Lung (tissue), 12 donors: Measurements from ENCODE around the gene CARD8. TPM values are rescaled to one million over a fixed set of nuclear protein-coding genes. Genes with fewer than 3 reads are reported as not detected.
A peak's percentile ranks its signal among the peaks of the same experiment; 100 is the strongest.

ENCODE experiments used
- ATAC-seq: fragments of 200-7000 bp; cut with Tn5 transposase; one replicate; pipeline ENCODE4 v1.9.1; 2020; ENCODE audit warnings: moderate number of reproducible peaks; ENCODE audit not compliant: insufficient read depth, low FRiP score
- DNase-seq, 3 donors: peaks; one replicate each; pipeline ENCODE4 v3.0.0-alpha.2; 2013 to 2017
- H3K27ac ChIP-seq, 2 donors: one replicate each; pipeline ENCODE4 v1.5.1; 2013; ENCODE audit warnings: mild to moderate bottlenecking in 2 of 2, moderate library complexity in 2 of 2, control low read depth in 1 of 2, inconsistent platforms in 1 of 2, low read depth in 1 of 2, low read length in 1 of 2
- H3K27me3 ChIP-seq, 3 donors: one replicate each; pipeline ENCODE4 v1.5.1; 2013; ENCODE audit warnings: low read length in 2 of 3; ENCODE audit not compliant: control insufficient read depth in 3 of 3, insufficient read depth in 3 of 3
- H3K36me3 ChIP-seq, 4 donors: one replicate each; pipeline ENCODE4 v1.5.1; 2013; ENCODE audit warnings: low read length in 4 of 4, mild to moderate bottlenecking in 1 of 4, moderate library complexity in 1 of 4; ENCODE audit not compliant: control insufficient read depth in 4 of 4, insufficient read depth in 4 of 4
- H3K4me1 ChIP-seq, 5 donors: one replicate each; pipeline ENCODE4 v1.5.1; 2013; ENCODE audit warnings: low read length in 5 of 5, mild to moderate bottlenecking in 2 of 5, moderate library complexity in 1 of 5; ENCODE audit not compliant: control insufficient read depth in 5 of 5, insufficient read depth in 5 of 5
- H3K4me3 ChIP-seq: one replicate; pipeline ENCODE4 v1.5.1; 2013; ENCODE audit warnings: mild to moderate bottlenecking, control low read depth, moderate library complexity
- H3K9ac ChIP-seq, 2 donors: one replicate each; pipeline ENCODE4 v1.5.1; 2013; ENCODE audit warnings: low read length in 2 of 2, control low read depth in 1 of 2; ENCODE audit not compliant: insufficient read depth in 1 of 2
- H3K9me3 ChIP-seq, 4 donors: one replicate each; pipeline ENCODE4 v1.5.1; 2013; ENCODE audit warnings: low read length in 3 of 4, mild to moderate bottlenecking in 1 of 4, moderate library complexity in 1 of 4; ENCODE audit not compliant: control insufficient read depth in 4 of 4, insufficient read depth in 3 of 4
- CTCF ChIP-seq: IDR thresholded peaks from 2 replicates; pipeline ENCODE4 v1.5.1; 2012; ENCODE audit warnings: mild to moderate bottlenecking; ENCODE audit errors: control extremely low read depth, extremely low read depth
- WGBS, 2 donors: extraction: QIAGEN DNeasy Blood & Tissue Kit; methylation state at CpG; one replicate each; pipeline ENCODE4 v1.1.7; 2013; 5-methylcytosine and 5-hydroxymethylcytosine counted together
- polyA plus RNA-seq, 2 donors: library from polyadenylated mRNA; stranded (reverse); fragments of 200-250 nt; gene quantifications; one replicate each; pipeline ENCODE4 v1.2.1, GENCODE V29; 2013
- total RNA-seq, 2 donors: library from RNA; depleted of rRNA in 1 of 2; stranded (reverse); fragments of >200 nt in 1 of 2; gene quantifications; one replicate each; pipeline ENCODE4 v1.2.1, GENCODE V29; 2014 to 2021
- donor health status: control.
- donor health status: control.
- donor health status: Bipolar disorder and iron deficiency.
- donor health status: healthy.
- donor health status: DM: yes; HTN: yes; CAD: no.

Gene CARD8
- total and polyA plus RNA-seq, 4 donors = 43.0 to 114 (median 53.2) TPM

- ATAC-seq (peak; percentile 80), DNase-seq (peak; percentile 48 to 80 (median 59))
- Histone ChIP-seq H3K36me3 (peaks cover 0 to 15% (median 8%) of the 10 kb centered on the region in 4 donors), H3K9ac (no peak overlapping the region), H3K4me3 (no peak overlapping the region), H3K27me3 (no peaks in the 10 kb centered on the region), H3K9me3 (no peaks in the 10 kb centered on the region), H3K4me1 (peaks cover 3 to 9% (median 7%) of the 10 kb centered on the region in 5 donors), H3K27ac (peak overlapping the region; percentile 92 to 97)
- no peak for TF ChIP-seq CTCF
- WGBS, 2 donors = 0 to 5% methylated on average over 6 to 15 of the region's 15 CpGs
These were observed 86.2 kb downstream of the CARD8 start for GRCh38 chr19:48169578-48169938.

- H3K4me3 ChIP-seq = no peak overlapping the region
- no peak for TF ChIP-seq CTCF
- DNase-seq = no peak
- WGBS, 2 donors = 86 to 98% methylated on average over 5 of the region's 5 CpGs
- no peak overlapping the region for H3K9ac ChIP-seq
- ATAC-seq = no peak
- H3K4me1 ChIP-seq = peaks cover 3 to 9% (median 7%) of the 10 kb centered on the region in 5 donors
- H3K27ac ChIP-seq = no peak overlapping the region
- H3K36me3 ChIP-seq = peaks cover 0 to 8% (median 2%) of the 10 kb centered on the region in 4 donors
- no peaks in the 10 kb centered on the region for H3K9me3 ChIP-seq
- no peaks in the 10 kb centered on the region for H3K27me3 ChIP-seq
These were observed 87.0 kb downstream of the CARD8 start for GRCh38 chr19:48168689-48169088.

- Histone ChIP-seq H3K27me3 (no peaks in the 10 kb centered on the region), H3K4me3 (no peak overlapping the region), H3K9ac (no peak overlapping the region), H3K4me1 (no peaks in the 10 kb centered on the region), H3K9me3 (no peaks in the 10 kb centered on the region), H3K36me3 (peaks cover 0 to 17% (median 12%) of the 10 kb centered on the region in 4 donors), H3K27ac (no peak overlapping the region)
- no peak for TF ChIP-seq CTCF
- ATAC-seq (no peak), DNase-seq (no peak)
- 88 to 94% methylated on average over 12 of the region's 12 CpGs for WGBS, 2 donors
These were observed 97.4 kb downstream of the CARD8 start for GRCh38 chr19:48158210-48158790.

Other genes starting within 250 kb of the CARD8 start
- not detected for gene CABP5, start 211.8 kb downstream of the CARD8 start, total RNA-seq
- gene CABP5, start 211.8 kb downstream of the CARD8 start, polyA plus RNA-seq = under 1 TPM; 0.07 to 0.14 TPM
- 10 to 100 TPM in 1 of 2 donors, 1 to 10 TPM in 1; 6.4 to 21.6 TPM for gene PLA2G4C, start 145.1 kb downstream of the CARD8 start, total RNA-seq
- gene PLA2G4C, start 145.1 kb downstream of the CARD8 start, polyA plus RNA-seq = 10 to 100 TPM in 1 of 2 donors, 1 to 10 TPM in 1; 8.3 to 12.0 TPM
- gene LIG1, start 85.6 kb downstream of the CARD8 start, total RNA-seq = 10 to 100 TPM; 23.9 to 26.7 TPM
- gene LIG1, start 85.6 kb downstream of the CARD8 start, polyA plus RNA-seq = 10 to 100 TPM; 10.6 to 40.5 TPM
- 1 to 10 TPM; 4.3 to 7.6 TPM for gene ZSWIM9, start 85.2 kb downstream of the CARD8 start, total RNA-seq
- gene ZSWIM9, start 85.2 kb downstream of the CARD8 start, polyA plus RNA-seq = 1 to 10 TPM; 3.4 to 4.2 TPM
- gene ZNF114, start 14.2 kb upstream of the CARD8 start, total RNA-seq = 1 to 10 TPM; 1.5 to 4.1 TPM
- under 1 TPM; 0.37 to 0.63 TPM for gene ZNF114, start 14.2 kb upstream of the CARD8 start, polyA plus RNA-seq
- gene EMP3, start 69.6 kb upstream of the CARD8 start, total RNA-seq = 100 to 1,000 TPM in 1 of 2 donors, 10 to 100 TPM in 1; 36.9 to 189 TPM
- 100 to 1,000 TPM; 256 to 276 TPM for gene EMP3, start 69.6 kb upstream of the CARD8 start, polyA plus RNA-seq
- 10 to 100 TPM; 10.9 to 12.3 TPM for gene TMEM143, start 108.0 kb upstream of the CARD8 start, total RNA-seq
- gene TMEM143, start 108.0 kb upstream of the CARD8 start, polyA plus RNA-seq = 1 to 10 TPM; 4.1 to 7.6 TPM
- gene SYNGR4, start 108.5 kb upstream of the CARD8 start, total RNA-seq = not detected
- not detected for gene SYNGR4, start 108.5 kb upstream of the CARD8 start, polyA plus RNA-seq
- gene KDELR1, start 135.6 kb upstream of the CARD8 start, total RNA-seq = 100 to 1,000 TPM; 101 to 142 TPM
- gene KDELR1, start 135.6 kb upstream of the CARD8 start, polyA plus RNA-seq = 100 to 1,000 TPM; 108 to 156 TPM
- 1 to 10 TPM in 1 of 2 donors, under 1 TPM in 1; 0.54 to 1.0 TPM for gene GRIN2D, start 137.8 kb upstream of the CARD8 start, total RNA-seq
- gene GRIN2D, start 137.8 kb upstream of the CARD8 start, polyA plus RNA-seq = under 1 TPM; 0.26 to 0.32 TPM
- gene GRWD1, start 190.1 kb upstream of the CARD8 start, total RNA-seq = 10 to 100 TPM; 14.6 to 38.1 TPM
- 10 to 100 TPM in 1 of 2 donors, 1 to 10 TPM in 1; 8.9 to 29.2 TPM for gene GRWD1, start 190.1 kb upstream of the CARD8 start, polyA plus RNA-seq
- under 1 TPM; 0.82 to 0.83 TPM for gene KCNJ14, start 199.7 kb upstream of the CARD8 start, total RNA-seq
- gene KCNJ14, start 199.7 kb upstream of the CARD8 start, polyA plus RNA-seq = under 1 TPM; 0.21 to 0.35 TPM
- 10 to 100 TPM; 45.3 to 72.5 TPM for gene CYTH2, start 213.5 kb upstream of the CARD8 start, total RNA-seq
- 10 to 100 TPM; 44.1 to 53.1 TPM for gene CYTH2, start 213.5 kb upstream of the CARD8 start, polyA plus RNA-seq